Neural cell (in vitro differentiated cells): ENCODE data around the gene PPP2R5E. TPM values are rescaled to one million over a fixed set of nuclear protein-coding genes. Genes with fewer than 3 reads are reported as not detected.

Experiments used
- H2AFZ ChIP-seq: fragments of 200-600, 300-800 bp; sonication (generic), shearing (Covaris generic); 2 replicates; pipeline ENCODE4 v1.6.0; 2014; ENCODE audit warnings: low read depth, mild to moderate bottlenecking, antibody characterized with exemption, low read length, moderate library complexity
- H3F3A ChIP-seq: fragments of 200-600 bp; shearing (Covaris generic); 2 replicates; pipeline ENCODE4 v1.6.1; 2016; ENCODE audit warnings: mild to moderate bottlenecking, moderate library complexity, mixed read lengths, antibody characterized with exemption, low read length; ENCODE audit not compliant: insufficient read depth, poor library complexity, severe bottlenecking
- H3K27ac ChIP-seq: fragments of 200-600, 300-800 bp; sonication (generic), shearing (Covaris generic); 2 replicates; pipeline ENCODE4 v1.5.1; 2014; ENCODE audit warnings: mild to moderate bottlenecking, low read length, moderate library complexity
- H3K27me3 ChIP-seq: fragments of 300-800, 200-600 bp; sonication (generic), shearing (Covaris generic); 2 replicates; pipeline ENCODE4 v1.6.0; 2014; ENCODE audit warnings: mild to moderate bottlenecking, low read depth, low read length, moderate library complexity; ENCODE audit not compliant: insufficient read depth
- H3K36me3 ChIP-seq: fragments of 300-800, 200-600 bp; sonication (generic), shearing (Covaris generic); 2 replicates; pipeline ENCODE4 v1.5.1; 2014; ENCODE audit warnings: mild to moderate bottlenecking, antibody characterized with exemption, low read length, moderate library complexity; ENCODE audit not compliant: insufficient read depth
- H3K4me2 ChIP-seq: fragments of 300-800, 200-600 bp; sonication (generic), shearing (Covaris generic); 2 replicates; pipeline ENCODE4 v1.6.0; 2014; ENCODE audit warnings: mild to moderate bottlenecking, low read length
- H3K4me3 ChIP-seq: fragments of 300-800, 200-600 bp; sonication (generic), shearing (Covaris generic); 2 replicates; pipeline ENCODE4 v1.5.1; 2014; ENCODE audit warnings: mild to moderate bottlenecking, low read length, moderate library complexity
- H3K79me2 ChIP-seq: fragments of 200-600 bp; shearing (Covaris generic); replicated peaks from 2 replicates; pipeline ENCODE4 v1.6.0; 2014; ENCODE audit warnings: mild to moderate bottlenecking, low read length, moderate library complexity; ENCODE audit not compliant: insufficient read depth
- H3K9ac ChIP-seq: fragments of 300-800, 200-600 bp; sonication (generic), shearing (Covaris generic); 2 replicates; pipeline ENCODE4 v1.6.1; 2016; ENCODE audit warnings: mild to moderate bottlenecking, low read length, mixed read lengths
- H3K9me2 ChIP-seq: fragments of 200-600 bp; shearing (Covaris generic); 2 replicates; pipeline ENCODE4 v1.6.1; 2016; ENCODE audit warnings: mild to moderate bottlenecking, low read length, mixed read lengths; ENCODE audit not compliant: insufficient read depth
- H3K9me3 ChIP-seq: fragments of 200-600, 300-800 bp; sonication (generic), shearing (Covaris generic); 2 replicates; pipeline ENCODE4 v1.6.1; 2016; ENCODE audit warnings: mild to moderate bottlenecking, mixed run types, low read length, moderate library complexity, mixed read lengths
- H4K20me1 ChIP-seq: fragments of 200-600 bp; shearing (Covaris generic); 2 replicates; pipeline ENCODE4 v1.6.1; 2016; ENCODE audit warnings: mild to moderate bottlenecking, mixed run types; ENCODE audit not compliant: insufficient read depth
- CTCF ChIP-seq: fragments of 450-650 bp; IDR thresholded peaks from 2 replicates; pipeline ENCODE4 v1.5.1; 2014; ENCODE audit warnings: antibody characterized with exemption, mild to moderate bottlenecking, moderate library complexity; ENCODE audit not compliant: poor library complexity, severe bottlenecking
- EP300 ChIP-seq: fragments of 450-650 bp; conservative IDR thresholded peaks from 2 replicates; pipeline ENCODE4 v1.6.1; 2014; ENCODE audit warnings: antibody characterized with exemption, mild to moderate bottlenecking, moderate library complexity; ENCODE audit not compliant: poor library complexity, severe bottlenecking
- EZH2 ChIP-seq: fragments of 200-600, 300-800 bp; shearing (Covaris generic), sonication (generic); IDR thresholded peaks from 2 replicates; pipeline ENCODE4 v1.6.1; 2014; ENCODE audit warnings: antibody characterized with exemption, low read length, borderline replicate concordance, mild to moderate bottlenecking; ENCODE audit not compliant: insufficient read depth, poor library complexity, severe bottlenecking
- MXI1 ChIP-seq: fragments of 450-650 bp; conservative IDR thresholded peaks from 2 replicates; pipeline ENCODE4 v1.6.1; 2014; ENCODE audit warnings: antibody characterized with exemption, mild to moderate bottlenecking; ENCODE audit not compliant: poor library complexity, severe bottlenecking
- POLR2AphosphoS5 ChIP-seq: IDR thresholded peaks from 2 replicates; pipeline ENCODE4 v1.6.1; 2012
- RAD21 ChIP-seq: fragments of 450-650 bp; conservative IDR thresholded peaks from 2 replicates; pipeline ENCODE4 v1.6.1; 2014; ENCODE audit warnings: antibody characterized with exemption, mild to moderate bottlenecking, moderate library complexity
- REST ChIP-seq: IDR thresholded peaks from 2 replicates; pipeline ENCODE4 v1.6.1; 2012; ENCODE audit warnings: borderline replicate concordance
- SMC3 ChIP-seq: fragments of 450-650 bp; conservative IDR thresholded peaks from 2 replicates; pipeline ENCODE4 v1.6.1; 2014; ENCODE audit warnings: antibody characterized with exemption, mild to moderate bottlenecking, moderate library complexity; ENCODE audit not compliant: poor library complexity
- TAF1 ChIP-seq: IDR thresholded peaks from 2 replicates; pipeline ENCODE4 v1.6.1; 2012; ENCODE audit warnings: low read depth
- polyA plus RNA-seq: library from polyadenylated mRNA; depleted of rRNA; stranded (reverse); fragments of >200 nt; gene quantifications from 2 replicates; pipeline ENCODE4 v1.2.3, GENCODE V29; 2014

Gene PPP2R5E
- polyA plus RNA-seq, 1 donor from 2014 or later = 26.7 TPM

- no peaks in the 10 kb centered on the region for H3K27me3 ChIP-seq
- H3K79me2 ChIP-seq = no peaks in the 10 kb centered on the region
- no peak overlapping the region for H3K27ac ChIP-seq
- no peaks in the 10 kb centered on the region for H4K20me1 ChIP-seq
- peaks cover 15% of the 10 kb centered on the region for H3K36me3 ChIP-seq
- H3K9me3 ChIP-seq = no peaks in the 10 kb centered on the region
- no peaks in the 10 kb centered on the region for H3F3A ChIP-seq
- no peaks in the 10 kb centered on the region for H3K9me2 ChIP-seq
- no peak overlapping the region for H3K4me3 ChIP-seq
- H2AFZ ChIP-seq = no peak overlapping the region
- H3K9ac ChIP-seq = no peak overlapping the region
- H3K4me2 ChIP-seq = no peak overlapping the region
- TF ChIP-seq TAF1 (no peak), POLR2AphosphoS5 (no peak), SMC3 (no peak), CTCF (no peak), REST (no peak), MXI1 (no peak), EP300 (no peak), EZH2 (no peak), RAD21 (no peak)
Measured at GRCh38 chr14:63378444-63378843, 164.7 kb downstream of the PPP2R5E start.

- TF ChIP-seq EP300 (no peak), SMC3 (no peak), CTCF (no peak), TAF1 (no peak), POLR2AphosphoS5 (no peak), EZH2 (no peak), RAD21 (no peak)
- Histone ChIP-seq H3K9me2 (no peaks in the 10 kb centered on the region), H3K4me3 (no peak overlapping the region), H3F3A (no peaks in the 10 kb centered on the region), H3K36me3 (peaks cover 4% of the 10 kb centered on the region), H3K79me2 (no peaks in the 10 kb centered on the region), H3K9ac (no peak overlapping the region), H4K20me1 (no peaks in the 10 kb centered on the region), H3K9me3 (no peaks in the 10 kb centered on the region), H3K27me3 (no peaks in the 10 kb centered on the region), H3K27ac (no peak overlapping the region), H2AFZ (no peak overlapping the region), H3K4me2 (no peak overlapping the region)
Measured at GRCh38 chr14:63375769-63376168, 167.4 kb downstream of the PPP2R5E start.
